GM18519 (cell line): ENCODE data around the gene HRH1.

ENCODE experiments used
- ATAC-seq: cut with Tn5 transposase; IDR thresholded peaks from one replicate; pipeline ENCODE4 v1.9.1; 2021; ENCODE audit warnings: mild to moderate bottlenecking, moderate library complexity; ENCODE audit not compliant: unreplicated experiment, low FRiP score

The HRH1 gene

DNA sequence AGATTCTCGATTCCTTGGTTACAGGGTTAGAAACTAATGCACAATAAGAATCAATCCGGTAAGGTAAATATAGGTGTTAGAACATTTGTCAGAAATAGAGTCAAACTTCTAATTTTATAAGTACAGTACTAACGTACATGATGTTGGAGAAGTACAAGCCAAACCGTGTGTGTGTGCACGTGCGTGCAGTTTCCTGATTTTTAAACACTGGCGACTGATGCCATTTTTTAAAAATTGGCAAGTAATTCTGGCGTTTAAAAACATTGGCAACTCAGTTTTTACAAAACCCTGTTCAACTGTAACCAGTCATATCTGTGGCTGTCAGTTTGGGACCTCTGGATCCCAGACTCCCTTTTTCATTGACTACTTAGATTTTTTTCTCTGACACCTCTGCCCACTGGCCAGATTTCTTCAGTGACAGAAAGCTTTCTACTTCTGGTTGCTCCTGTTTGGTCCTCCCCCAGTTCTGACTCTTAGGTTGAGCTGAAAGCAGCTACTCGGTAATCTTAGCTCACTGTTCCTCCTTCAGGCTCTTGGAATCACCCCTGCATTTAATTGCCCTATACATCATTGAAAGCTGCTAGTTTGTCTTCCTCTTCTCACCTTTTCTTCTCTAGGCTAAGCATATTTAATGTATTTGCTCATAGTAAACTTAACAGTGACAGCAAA lies 118.7 kb downstream of the HRH1 start:
- ATAC-seq: no peak

DNA sequence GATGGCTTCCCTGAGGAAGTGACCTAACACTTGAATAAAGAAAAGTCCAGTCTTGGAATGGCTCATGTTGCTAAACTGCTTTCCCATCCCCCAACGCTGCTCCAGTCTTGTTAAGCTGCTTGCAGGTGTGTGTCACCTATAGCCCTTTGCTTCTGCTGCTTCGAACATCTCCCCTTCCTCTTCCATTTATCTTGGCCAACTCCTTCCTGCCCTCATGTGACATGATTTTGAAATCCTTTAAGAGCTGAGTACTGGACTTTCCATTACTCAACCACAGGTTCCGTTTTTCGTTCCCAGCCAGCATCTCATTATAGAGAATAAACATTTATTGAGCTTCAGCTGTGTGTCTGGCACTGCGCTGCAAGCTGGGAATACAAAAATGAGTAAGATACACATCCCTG lies 119.6 kb downstream of the HRH1 start:
- ATAC-seq: no peak

DNA sequence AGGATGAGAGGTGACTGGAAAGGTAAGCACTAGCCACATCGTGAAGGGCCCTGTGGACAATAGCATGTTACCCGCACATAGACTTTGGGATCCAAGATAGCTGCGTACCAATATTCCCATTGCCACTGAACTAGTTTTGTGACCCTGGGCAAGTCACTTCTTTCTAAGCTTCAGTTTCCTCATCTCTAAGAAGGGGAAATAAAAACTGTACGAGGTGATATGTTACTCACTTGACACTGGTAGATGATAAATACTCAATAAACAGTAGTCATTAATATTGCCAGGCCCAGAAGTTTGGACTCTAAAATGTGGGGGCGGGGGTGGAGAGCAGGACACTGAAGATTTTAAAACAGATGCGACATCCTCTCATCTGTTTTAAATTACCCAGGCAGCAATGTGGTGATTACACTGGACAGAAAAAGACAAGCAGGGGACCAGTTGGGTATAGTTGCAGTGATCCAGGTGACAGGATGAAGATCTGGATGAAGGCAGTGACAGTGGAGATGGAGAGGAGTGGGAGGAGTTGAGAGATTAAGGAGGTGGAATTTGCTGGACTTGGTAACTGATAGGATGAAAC lies 120.4 kb downstream of the HRH1 start:
- no peak for ATAC-seq

DNA sequence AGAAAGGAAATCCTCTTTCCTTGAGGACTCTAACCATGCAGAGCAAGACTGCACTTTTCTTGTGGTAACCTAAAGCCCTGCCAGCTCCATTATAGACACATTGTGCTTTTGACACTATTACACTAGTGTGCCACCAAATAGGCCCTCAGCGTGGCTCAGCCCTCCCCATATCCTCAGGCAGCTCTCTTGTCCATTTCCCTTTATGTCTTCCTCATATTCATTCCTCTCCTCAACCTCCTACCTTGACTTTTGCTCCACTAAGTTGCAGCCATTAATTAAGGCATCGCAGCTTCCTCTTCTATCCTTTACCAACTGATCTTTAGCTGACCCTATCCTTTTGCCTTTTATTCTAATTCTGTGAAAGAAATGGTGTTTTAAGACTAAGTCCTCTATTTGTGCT lies 121.6 kb downstream of the HRH1 start:
- ATAC-seq: no peak

- ATAC-seq: no peak
These were observed 122.6 kb downstream of the HRH1 start for GRCh38 chr3:11276901-11277300.

GRCh38 chr3:11282250-11283138 lies 128.2 kb downstream of the HRH1 start:
- ATAC-seq: no peak

DNA sequence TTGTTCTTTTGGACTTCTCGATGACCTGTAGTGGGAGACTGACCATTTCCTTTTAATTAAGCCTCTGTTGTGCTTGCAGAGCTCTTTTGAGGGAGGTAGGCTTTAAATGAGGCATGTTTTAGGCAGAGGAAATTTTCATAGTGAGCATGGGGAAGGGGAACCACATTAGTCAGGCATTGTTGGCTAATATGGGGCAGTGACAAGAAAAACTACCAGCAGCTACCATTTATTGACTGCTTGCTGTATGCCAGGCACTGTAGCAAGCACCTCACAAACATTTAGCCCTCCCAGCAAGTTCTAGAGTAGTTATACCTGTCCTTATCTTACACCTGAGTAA lies 128.8 kb downstream of the HRH1 start:
- no peak for ATAC-seq

DNA sequence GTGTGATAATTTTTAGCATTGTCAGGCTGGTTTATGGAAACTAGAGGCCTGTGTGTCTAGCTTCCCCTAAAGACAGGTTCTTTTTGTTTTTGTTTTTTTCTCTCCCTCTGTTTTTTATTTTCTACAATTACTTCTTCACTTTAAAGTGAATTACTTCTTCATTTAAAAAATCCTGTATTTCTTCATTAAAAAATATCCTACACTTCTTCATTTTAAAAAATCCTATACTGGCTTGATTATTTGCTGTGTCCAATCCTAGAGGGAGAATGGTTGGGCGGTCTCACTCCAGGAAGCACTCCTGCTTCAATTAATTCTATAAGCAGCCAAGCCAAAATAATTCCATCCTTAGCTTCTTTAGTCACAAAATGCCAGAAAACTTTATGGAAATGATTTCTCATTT lies 129.7 kb downstream of the HRH1 start:
- no peak for ATAC-seq

DNA sequence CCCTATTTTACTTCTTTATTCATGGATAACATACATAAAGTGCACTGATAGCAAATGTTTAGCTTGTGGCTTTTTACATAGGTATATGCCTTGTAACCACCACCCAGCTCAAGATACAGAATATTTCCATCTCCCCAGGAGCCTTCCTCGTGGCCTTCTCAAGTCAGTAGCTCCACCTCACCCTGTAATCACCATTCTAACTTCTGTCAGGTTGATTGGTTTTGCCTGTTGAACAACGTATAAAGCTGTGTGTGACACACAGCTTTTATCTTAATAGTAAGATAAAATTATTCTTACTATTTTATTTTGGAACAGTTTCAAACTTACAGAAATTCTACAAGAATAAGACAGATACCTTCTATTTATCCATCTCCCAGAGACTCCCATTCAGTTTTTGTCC lies 131.2 kb downstream of the HRH1 start:
- ATAC-seq: no peak

GRCh38 chr3:11287404-11287803 lies 133.1 kb downstream of the HRH1 start:
- no peak for ATAC-seq

- ATAC-seq: no peak
These were observed 133.8 kb downstream of the HRH1 start for GRCh38 chr3:11288021-11288491.

GRCh38 chr3:11288786-11289637 lies 134.7 kb downstream of the HRH1 start:
- peak; percentile 54 for ATAC-seq

GRCh38 chr3:11289864-11290263 lies 135.6 kb downstream of the HRH1 start:
- no peak for ATAC-seq

DNA sequence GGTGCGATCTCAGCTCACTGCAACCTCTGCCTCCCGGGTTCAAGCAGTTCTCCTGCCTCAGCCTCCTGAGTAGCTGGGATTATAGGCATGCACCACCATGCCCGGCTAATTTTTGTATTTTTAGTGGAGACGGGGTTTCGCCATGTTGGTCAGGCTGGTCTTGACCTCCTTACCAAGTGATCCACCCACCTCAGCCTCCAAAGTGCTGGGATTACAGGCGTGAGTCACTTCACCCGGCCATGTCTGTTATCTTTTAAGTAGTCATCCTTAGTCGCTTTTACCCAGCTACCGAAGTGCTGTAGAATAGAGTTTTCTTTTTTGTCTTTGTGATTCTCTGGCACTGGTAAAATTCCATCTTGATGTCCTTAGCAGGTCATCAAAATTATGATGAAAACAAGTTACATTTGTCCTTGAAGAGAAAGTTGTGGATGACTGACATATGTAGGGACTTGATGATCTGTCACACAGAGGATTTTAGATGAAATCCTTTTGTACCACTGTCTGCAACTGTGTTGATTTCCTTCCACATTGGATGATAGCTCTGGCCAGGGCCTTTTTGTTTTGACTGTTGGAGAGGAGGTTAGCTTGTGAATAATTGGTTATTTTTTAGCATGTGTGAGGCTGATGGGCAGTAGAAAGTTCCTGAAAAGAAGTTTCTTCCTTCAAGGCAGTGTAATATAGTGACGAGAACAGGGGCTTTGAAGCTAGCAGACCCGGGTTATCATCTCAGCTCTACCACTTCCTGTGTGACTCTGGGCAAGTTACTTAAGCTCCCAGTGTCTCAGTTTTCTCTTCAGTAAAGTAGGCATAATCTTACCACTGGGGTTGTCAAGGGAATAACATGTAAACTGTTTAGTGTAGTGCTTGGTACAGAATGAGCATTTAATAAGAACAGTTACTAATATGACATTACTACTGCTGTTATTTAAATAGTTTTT lies 136.7 kb downstream of the HRH1 start:
- ATAC-seq: no peak

GRCh38 chr3:11291808-11292207 lies 137.5 kb downstream of the HRH1 start:
- ATAC-seq: no peak

- ATAC-seq: no peak
These were observed 142.8 kb downstream of the HRH1 start for GRCh38 chr3:11297126-11297525.

- ATAC-seq: peak; percentile 67
These were observed 146.7 kb downstream of the HRH1 start for GRCh38 chr3:11300970-11301369.

- no peak for ATAC-seq
These were observed 148.2 kb downstream of the HRH1 start for GRCh38 chr3:11302444-11302843.

GRCh38 chr3:11304175-11304574 lies 149.9 kb downstream of the HRH1 start:
- no peak for ATAC-seq

GRCh38 chr3:11305509-11305908 lies 151.2 kb downstream of the HRH1 start:
- no peak for ATAC-seq
